GM23248 (cell line): ENCODE data around the gene GDF10. TPM values are rescaled to one million over a fixed set of nuclear protein-coding genes. Genes with fewer than 3 reads are reported as not detected.

ENCODE experiments used
- DNase-seq: peaks from one replicate; pipeline ENCODE4 v3.0.0-alpha.2; 2015
- H2AFZ ChIP-seq: fragments of 200-600 bp; sonication (generic); 2 replicates; pipeline ENCODE4 v1.6.1; 2016; ENCODE audit warnings: antibody characterized with exemption
- H3F3A ChIP-seq: fragments of 200-600 bp; sonication (generic); 2 replicates; pipeline ENCODE4 v1.6.1; 2016; ENCODE audit warnings: mild to moderate bottlenecking, antibody characterized with exemption, mixed run types; ENCODE audit not compliant: insufficient read depth
- H3K27ac ChIP-seq: fragments of 200-600 bp; sonication (generic); 2 replicates; pipeline ENCODE4 v1.5.1; 2016; ENCODE audit warnings: mild to moderate bottlenecking
- H3K27me3 ChIP-seq: fragments of 200-600 bp; sonication (generic); replicated peaks from 2 replicates; pipeline ENCODE4 v1.6.1; 2016; ENCODE audit warnings: mild to moderate bottlenecking; ENCODE audit not compliant: insufficient read depth
- H3K36me3 ChIP-seq: fragments of 200-600 bp; sonication (generic); 2 replicates; pipeline ENCODE4 v1.6.1; 2016; ENCODE audit warnings: low read depth, mild to moderate bottlenecking
- H3K4me1 ChIP-seq: fragments of 200-600 bp; sonication (generic); 2 replicates; pipeline ENCODE4 v1.6.1; 2016; ENCODE audit warnings: mild to moderate bottlenecking; ENCODE audit not compliant: insufficient read depth
- H3K4me2 ChIP-seq: fragments of 200-600 bp; sonication (generic); one replicate; pipeline ENCODE4 v1.6.1; 2016; ENCODE audit warnings: mild to moderate bottlenecking; ENCODE audit not compliant: unreplicated experiment
- H3K4me3 ChIP-seq: fragments of 200-600 bp; sonication (generic); 2 replicates; pipeline ENCODE4 v1.5.1; 2016; ENCODE audit warnings: mild to moderate bottlenecking
- H3K79me2 ChIP-seq: fragments of 200-600 bp; sonication (generic); 2 replicates; pipeline ENCODE4 v1.6.1; 2016; ENCODE audit warnings: mild to moderate bottlenecking; ENCODE audit not compliant: insufficient read depth
- H3K9ac ChIP-seq: fragments of 200-600 bp; sonication (generic); 2 replicates; pipeline ENCODE4 v1.6.1; 2016; ENCODE audit warnings: mild to moderate bottlenecking
- H3K9me2 ChIP-seq: fragments of 200-600 bp; sonication (generic); 2 replicates; pipeline ENCODE4 v1.6.1; 2016; ENCODE audit warnings: mixed run types, mild to moderate bottlenecking, moderate library complexity; ENCODE audit not compliant: insufficient read depth
- H3K9me3 ChIP-seq: fragments of 200-600 bp; sonication (generic); one replicate; pipeline ENCODE4 v1.6.1; 2017; ENCODE audit warnings: low read depth
- H4K20me1 ChIP-seq: fragments of 200-600 bp; sonication (generic); 2 replicates; pipeline ENCODE4 v1.6.0; 2016; ENCODE audit not compliant: insufficient read depth
- EZH2 ChIP-seq: fragments of 200-600 bp; sonication (generic); IDR thresholded peaks from 2 replicates; pipeline ENCODE4 v1.6.1; 2018; ENCODE audit warnings: antibody characterized with exemption, mild to moderate bottlenecking; ENCODE audit not compliant: insufficient read depth, poor library complexity, severe bottlenecking
- EZH2phosphoT487 ChIP-seq: fragments of 200-600 bp; sonication (generic); IDR thresholded peaks from 2 replicates; pipeline ENCODE4 v1.6.1; 2018; ENCODE audit warnings: antibody characterized with exemption, moderate library complexity, mild to moderate bottlenecking, low read depth; ENCODE audit not compliant: insufficient read depth
- WGBS, 2 experiments: methylation state at CpG; one replicate each; pipeline ENCODE4 v1.1.6; 2015 to 2017; ENCODE audit warnings: low lambda C conversion rate in 2 of 2, low coverage in 1 of 2; ENCODE audit errors: missing lambda C conversion rate in 2 of 2; 5-methylcytosine and 5-hydroxymethylcytosine counted together
- in situ Hi-C: fragments of 300-500 bp; cut with MboI; formaldehyde crosslinking; loops from 2 replicates; pipeline ENCODE4 v1.15.0; 2020
- polyA plus RNA-seq: library from polyadenylated mRNA; unstranded; fragments of >200 nt; fragmentation: Nextera tagmentation; extraction: Ambion mirVana; gene quantifications from 2 replicates; pipeline ENCODE4 v1.2.1, GENCODE V29; 2016
- total RNA-seq: library from RNA; depleted of rRNA; stranded (reverse); fragments of >200 nt; shearing (Covaris generic); gene quantifications from 2 replicates; pipeline ENCODE4 v1.2.3, GENCODE V29; 2014

Gene GDF10
- total and polyA plus RNA-seq, 2 experiments from 2014 or later, result 0.08 to 0.22 TPM

- Histone ChIP-seq H3K4me2 (no peak overlapping the region), H3K79me2 (no peaks in the 10 kb centered on the region), H3K9me2 (no peaks in the 10 kb centered on the region), H3K4me3 (no peak overlapping the region), H4K20me1 (no peaks in the 10 kb centered on the region), H3K27me3 (peaks cover 11% of the 10 kb centered on the region), H3K36me3 (no peaks in the 10 kb centered on the region), H3K9me3 (no peaks in the 10 kb centered on the region), H3F3A (no peaks in the 10 kb centered on the region), H3K27ac (no peak overlapping the region), H3K4me1 (no peaks in the 10 kb centered on the region), H2AFZ (no peak overlapping the region), H3K9ac (no peak overlapping the region)
- TF ChIP-seq EZH2 (no peak), EZH2phosphoT487 (no peak)
- WGBS, 2 experiments, result 52 to 54% methylated on average over 14 of the region's 14 CpGs
- DNase-seq, result no peak
- in situ Hi-C loops, result no loop called here
Observed at GRCh38 chr10:47351899-47352815, 52.2 kb downstream of the GDF10 start.

GRCh38 chr10:47353351-47353750 lies 53.4 kb downstream of the GDF10 start:
- peaks cover 11% of the 10 kb centered on the region for H3K27me3 ChIP-seq
- no peak for DNase-seq
- in situ Hi-C loops, result no loop called here

GRCh38 chr10:47354165-47354564 lies 54.2 kb downstream of the GDF10 start:
- H3K27ac ChIP-seq, result no peak overlapping the region
- H3K4me1 ChIP-seq, result no peaks in the 10 kb centered on the region
- TF ChIP-seq EZH2, result no peak
- TF ChIP-seq EZH2phosphoT487, result no peak
- no peaks in the 10 kb centered on the region for H3K79me2 ChIP-seq
- in situ Hi-C loops, result no loop called here
- no peak overlapping the region for H3K9ac ChIP-seq
- H3K4me2 ChIP-seq, result no peak overlapping the region
- H3K9me2 ChIP-seq, result no peaks in the 10 kb centered on the region
- H3K9me3 ChIP-seq, result no peaks in the 10 kb centered on the region
- H4K20me1 ChIP-seq, result no peaks in the 10 kb centered on the region
- no peaks in the 10 kb centered on the region for H3F3A ChIP-seq
- H3K27me3 ChIP-seq, result peaks cover 11% of the 10 kb centered on the region
- peak; percentile 15 for DNase-seq
- H3K36me3 ChIP-seq, result no peaks in the 10 kb centered on the region
- H3K4me3 ChIP-seq, result no peak overlapping the region
- 49 to 70% methylated on average over 4 of the region's 4 CpGs for WGBS, 2 experiments
- H2AFZ ChIP-seq, result no peak overlapping the region

More at GRCh38 chr10:47353351-47353750, 53.4 kb downstream of the GDF10 start:
- Histone ChIP-seq H3K9me2 (no peaks in the 10 kb centered on the region), H3K9ac (no peak overlapping the region), H4K20me1 (no peaks in the 10 kb centered on the region), H3K36me3 (no peaks in the 10 kb centered on the region), H3K4me3 (no peak overlapping the region), H3F3A (no peaks in the 10 kb centered on the region), H3K9me3 (no peaks in the 10 kb centered on the region), H3K4me1 (no peaks in the 10 kb centered on the region), H2AFZ (no peak overlapping the region), H3K27ac (no peak overlapping the region), H3K79me2 (no peaks in the 10 kb centered on the region), H3K4me2 (no peak overlapping the region)
- no peak for TF ChIP-seq EZH2
- TF ChIP-seq EZH2phosphoT487, result no peak
- 73% methylated on average over 6 of the region's 6 CpGs for WGBS, 2 experiments

- Histone ChIP-seq H3K4me2 (no peak overlapping the region), H3K9ac (no peak overlapping the region), H3K4me3 (no peak overlapping the region), H3K27me3 (peaks cover 11% of the 10 kb centered on the region), H3K4me1 (no peaks in the 10 kb centered on the region), H3K36me3 (no peaks in the 10 kb centered on the region), H3F3A (no peaks in the 10 kb centered on the region), H3K79me2 (no peaks in the 10 kb centered on the region), H2AFZ (no peak overlapping the region), H3K27ac (no peak overlapping the region), H4K20me1 (no peaks in the 10 kb centered on the region), H3K9me2 (no peaks in the 10 kb centered on the region), H3K9me3 (no peaks in the 10 kb centered on the region)
- in situ Hi-C loops, result no loop called here
- WGBS, 2 experiments, result 23 to 32% methylated on average over 1 of the region's 1 CpG
- TF ChIP-seq EZH2phosphoT487 (no peak), EZH2 (no peak)
- DNase-seq, result no peak
Observed at GRCh38 chr10:47354900-47355299, 54.9 kb downstream of the GDF10 start.
